Neural progenitor cell (in vitro differentiated cells): ENCODE measurements around the gene GIMAP1. TPM values are rescaled to one million over a fixed set of nuclear protein-coding genes. Genes with fewer than 3 reads are reported as not detected.
"Not testable (repeated sequence)": the region's sequence is repeated elsewhere in the genome, so short reads cannot be mapped to it uniquely, and the experiment has no call there.

Experiments
- DNase-seq: peaks from one replicate; pipeline ENCODE4 v3.0.0-alpha.2; 2016; ENCODE audit warnings: low spot score
- H2AFZ ChIP-seq: fragments of 200-600 bp; sonication (generic); replicated peaks from 2 replicates; pipeline ENCODE4 v1.6.1; 2016; ENCODE audit warnings: antibody characterized with exemption
- H3F3A ChIP-seq: fragments of 200-600 bp; sonication (generic); 2 replicates; pipeline ENCODE4 v1.6.1; 2016; ENCODE audit warnings: antibody characterized with exemption, low read depth
- H3K27ac ChIP-seq: fragments of 200-600 bp; sonication (generic); 2 replicates; pipeline ENCODE4 v1.5.1; 2016; ENCODE audit warnings: mild to moderate bottlenecking
- H3K27me3 ChIP-seq: fragments of 200-600 bp; sonication (generic); 2 replicates; pipeline ENCODE4 v1.6.1; 2016; ENCODE audit warnings: mild to moderate bottlenecking, moderate library complexity
- H3K36me3 ChIP-seq: fragments of 200-600 bp; sonication (generic); 2 replicates; pipeline ENCODE4 v1.5.1; 2016
- H3K4me1 ChIP-seq: fragments of 200-600 bp; sonication (generic); 2 replicates; pipeline ENCODE4 v1.6.1; 2016; ENCODE audit warnings: mixed run types
- H3K4me2 ChIP-seq: fragments of 200-600 bp; sonication (generic); 2 replicates; pipeline ENCODE4 v1.6.1; 2016
- H3K4me3 ChIP-seq: fragments of 200-600 bp; sonication (generic); 2 replicates; pipeline ENCODE4 v1.5.1; 2016
- H3K79me2 ChIP-seq: fragments of 200-600 bp; sonication (generic); 2 replicates; pipeline ENCODE4 v1.6.1; 2016; ENCODE audit warnings: low read depth
- H3K9ac ChIP-seq: fragments of 200-600 bp; sonication (generic); 2 replicates; pipeline ENCODE4 v1.6.1; 2016
- H3K9me3 ChIP-seq: fragments of 200-600 bp; sonication (generic); 2 replicates; pipeline ENCODE4 v1.5.1; 2016; ENCODE audit warnings: low read depth
- H4K20me1 ChIP-seq: fragments of 200-600 bp; sonication (generic); 2 replicates; pipeline ENCODE4 v1.6.1; 2016; ENCODE audit warnings: low read depth
- H3K27ac Mint-ChIP-seq: 3 replicates; pipeline ENCODE4 v1.8.0; 2021; ENCODE audit warnings: mixed read lengths
- H3K27me3 Mint-ChIP-seq: 2 replicates; pipeline ENCODE4 v1.8.0; 2022; ENCODE audit warnings: low read depth, mild to moderate bottlenecking, inconsistent platforms, moderate library complexity, mixed read lengths; ENCODE audit not compliant: insufficient read depth
- H3K36me3 Mint-ChIP-seq: 3 replicates; pipeline ENCODE4 v1.8.0; 2021; ENCODE audit warnings: mixed read lengths
- H3K4me1 Mint-ChIP-seq: 3 replicates; pipeline ENCODE4 v1.8.0; 2021; ENCODE audit warnings: mixed read lengths
- H3K4me3 Mint-ChIP-seq: 3 replicates; pipeline ENCODE4 v1.8.0; 2021; ENCODE audit warnings: mild to moderate bottlenecking, moderate library complexity, mixed read lengths
- H3K9me3 Mint-ChIP-seq: 3 replicates; pipeline ENCODE4 v1.8.0; 2020; ENCODE audit warnings: mixed read lengths
- CTCF ChIP-seq: fragments of 200-600 bp; sonication (generic); IDR thresholded peaks from 2 replicates; pipeline ENCODE4 v1.5.1; 2017; ENCODE audit warnings: antibody characterized with exemption, mild to moderate bottlenecking
- EZH2 ChIP-seq: fragments of 200-600 bp; sonication (generic); IDR thresholded peaks from 2 replicates; pipeline ENCODE4 v1.6.1; 2017; ENCODE audit warnings: antibody characterized with exemption, mild to moderate bottlenecking, moderate library complexity
- EZH2phosphoT487 ChIP-seq: fragments of 200-600 bp; sonication (generic); IDR thresholded peaks from 2 replicates; pipeline ENCODE4 v1.6.1; 2017; ENCODE audit warnings: antibody characterized with exemption
- total RNA-seq: library from RNA; depleted of rRNA; stranded (reverse); fragments of >200 nt; gene quantifications from 2 replicates; pipeline ENCODE4 v1.2.3, GENCODE V29; 2015; ENCODE audit warnings: low replicate concordance

The GIMAP1 gene
- total RNA-seq, 1 donor from 2014 or later: not detected

GRCh38 chr7:150675714-150676113, 40.7 kb upstream of the GIMAP1 start:
- Mint-ChIP-seq H3K4me3 (no peak overlapping the region), H3K9me3 (peaks cover 6% of the 10 kb centered on the region), H3K27ac (no peak overlapping the region), H3K36me3 (no peaks in the 10 kb centered on the region), H3K27me3 (no peaks in the 10 kb centered on the region), H3K4me1 (no peaks in the 10 kb centered on the region)
- Histone ChIP-seq H3K4me2 (no peak overlapping the region), H3K79me2 (no peaks in the 10 kb centered on the region), H2AFZ (no peak overlapping the region), H3K9ac (no peak overlapping the region), H3F3A (no peaks in the 10 kb centered on the region), H3K27me3 (no peaks in the 10 kb centered on the region), H3K9me3 (no peaks in the 10 kb centered on the region), H3K4me1 (no peaks in the 10 kb centered on the region), H4K20me1 (no peaks in the 10 kb centered on the region), H3K4me3 (no peak overlapping the region), H3K36me3 (no peaks in the 10 kb centered on the region), H3K27ac (no peak overlapping the region)
- no peak for DNase-seq
- TF ChIP-seq EZH2 (no peak), CTCF (no peak), EZH2phosphoT487 (no peak)

GRCh38 chr7:150676276-150676675, 40.1 kb upstream of the GIMAP1 start:
- H3K4me2 ChIP-seq, H3F3A ChIP-seq, H4K20me1 ChIP-seq, H3K27ac ChIP-seq, DNase-seq, H3K27me3 Mint-ChIP-seq, H3K4me3 ChIP-seq, H3K36me3 Mint-ChIP-seq, H3K9me3 Mint-ChIP-seq, H3K27me3 ChIP-seq, H3K4me3 Mint-ChIP-seq, H3K4me1 ChIP-seq, H2AFZ ChIP-seq, H3K27ac Mint-ChIP-seq, H3K9me3 ChIP-seq, H3K36me3 ChIP-seq, H3K4me1 Mint-ChIP-seq, H3K9ac ChIP-seq, H3K79me2 ChIP-seq: not testable (repeated sequence)

GRCh38 chr7:150676854-150677253, 39.6 kb upstream of the GIMAP1 start:
- H3K79me2 ChIP-seq, H3K9ac ChIP-seq, H3K27ac Mint-ChIP-seq, H3K4me1 Mint-ChIP-seq, H3K27me3 Mint-ChIP-seq, H3K4me1 ChIP-seq, H4K20me1 ChIP-seq, H2AFZ ChIP-seq, H3K4me2 ChIP-seq, H3F3A ChIP-seq, H3K9me3 ChIP-seq, H3K9me3 Mint-ChIP-seq, DNase-seq, H3K27me3 ChIP-seq, H3K36me3 Mint-ChIP-seq, H3K4me3 ChIP-seq, H3K4me3 Mint-ChIP-seq, H3K27ac ChIP-seq, H3K36me3 ChIP-seq: not testable (repeated sequence)

- H3K9ac ChIP-seq, H3K4me1 Mint-ChIP-seq, H3K27ac ChIP-seq, H3K27me3 ChIP-seq, H3K27ac Mint-ChIP-seq, H3K79me2 ChIP-seq, H2AFZ ChIP-seq, H3K9me3 Mint-ChIP-seq, H3F3A ChIP-seq, H3K4me3 Mint-ChIP-seq, H3K36me3 Mint-ChIP-seq, H3K4me2 ChIP-seq, H3K27me3 Mint-ChIP-seq, DNase-seq, H3K4me3 ChIP-seq, H4K20me1 ChIP-seq, H3K36me3 ChIP-seq, H3K9me3 ChIP-seq, H3K4me1 ChIP-seq: not testable (repeated sequence)
These were observed 37.8 kb upstream of the GIMAP1 start for GRCh38 chr7:150678601-150679000.

- H3K4me1 ChIP-seq, H3K4me3 Mint-ChIP-seq, H3K27me3 ChIP-seq, H3K36me3 ChIP-seq, H3K9me3 Mint-ChIP-seq, H3K4me3 ChIP-seq, H3K4me2 ChIP-seq, H3F3A ChIP-seq, H3K4me1 Mint-ChIP-seq, H3K36me3 Mint-ChIP-seq, H2AFZ ChIP-seq, H3K79me2 ChIP-seq, H3K9ac ChIP-seq, H4K20me1 ChIP-seq, H3K27ac Mint-ChIP-seq, H3K27me3 Mint-ChIP-seq, H3K9me3 ChIP-seq, DNase-seq, H3K27ac ChIP-seq: not testable (repeated sequence)
These were observed 36.0 kb upstream of the GIMAP1 start for GRCh38 chr7:150680364-150680763.
